ENCODE measurements around the gene BBX. TPM values are rescaled to one million over a fixed set of nuclear protein-coding genes. Genes with fewer than 3 reads are reported as not detected.
A peak's percentile ranks its signal among the peaks of the same experiment; 100 is the strongest.

The BBX gene
- total RNA-seq, 5 donors from 2014 or later (not counting 1 experiment from before 2014, with no cell fraction given), result 67.7 to 89.8 (median 82.0) TPM

DNA sequence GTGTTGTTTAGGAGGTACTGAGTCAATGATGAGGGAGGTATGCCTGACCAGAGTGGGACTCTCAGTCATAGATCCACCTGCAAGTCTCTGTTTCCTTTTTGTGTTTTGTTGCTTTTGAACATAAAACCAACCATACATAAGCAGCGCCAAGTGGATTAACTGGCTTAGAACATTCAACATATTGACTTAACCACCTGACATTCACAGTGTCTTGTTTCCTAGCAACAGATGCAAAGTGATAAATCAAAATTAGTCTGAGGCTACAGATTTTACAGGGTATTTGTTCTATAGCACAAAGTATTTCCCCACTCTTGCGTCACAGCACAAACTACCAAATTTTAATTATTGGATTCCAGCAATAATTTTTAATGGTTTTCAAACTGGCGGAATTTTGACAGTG is 283.8 kb downstream of the BBX start:
- no peaks in the 10 kb centered on the region for H3K27me3 ChIP-seq (replicated peaks in 1 of 2; ENCODE audit: control insufficient read depth in 2 of 2, extremely low read depth in 1 of 2, insufficient read depth in 2 of 2, low read length in 1 of 2)
- no peak for ATAC-seq (replicated peaks in 1 of 4)

DNA sequence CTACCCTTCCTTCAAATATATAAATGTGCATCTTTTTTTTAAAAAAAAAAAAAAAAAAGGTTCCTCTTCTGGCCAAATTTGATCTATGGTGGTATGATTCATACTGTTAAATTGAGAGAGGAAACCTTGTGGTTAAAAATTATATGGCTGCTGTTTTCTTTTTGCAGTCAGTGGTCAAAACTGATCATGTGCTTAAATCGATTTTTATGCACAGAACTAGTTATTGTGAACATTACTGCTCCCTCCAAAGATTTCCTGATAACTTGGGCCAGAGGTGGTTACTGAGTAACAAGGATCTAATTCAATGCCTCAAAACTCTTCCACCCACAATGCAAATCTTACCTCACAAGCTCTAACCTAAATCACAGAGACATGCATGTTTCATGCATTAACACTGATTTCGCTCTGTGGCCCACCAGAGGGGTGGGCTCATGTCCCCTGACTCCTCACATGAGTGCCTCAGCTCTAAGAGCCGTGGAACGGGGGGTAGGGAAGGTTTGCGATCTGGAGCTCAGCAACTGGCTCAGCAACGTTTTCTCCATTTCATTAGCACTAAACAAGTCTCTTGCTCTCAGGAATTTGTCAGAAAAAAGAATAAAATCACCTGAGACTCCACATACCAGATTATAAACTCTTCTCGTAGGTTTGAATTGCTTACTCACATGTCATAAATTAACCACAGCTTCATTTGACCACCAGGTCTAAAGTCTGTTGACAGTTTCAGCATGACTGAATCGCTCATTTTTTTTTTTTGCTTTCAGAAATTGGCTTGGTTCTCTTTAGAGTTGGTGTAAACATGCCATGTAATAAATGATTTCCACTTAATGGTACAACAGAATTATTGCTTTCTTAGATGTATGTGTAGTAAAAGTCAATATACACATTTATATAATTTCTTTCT is 287.7 kb downstream of the BBX start:
- no peak overlapping the region for H3K4me3 Mint-ChIP-seq
- H3K4me1 Mint-ChIP-seq, result peaks cover 0 to 18% (median 12%) of the 10 kb centered on the region in 3 donors
- CTCF ChIA-PET, result interaction anchor here in 1 of 2 donors (0.6 kb wide), 1 partner anchor 759 kb away, joined by 3 read pairs; no protein-coding TSS in a partner anchor
- H3K36me3 Mint-ChIP-seq, result peaks cover 32% of the 10 kb centered on the region
- peak in 1 of 4 experiments; percentile 12 for ATAC-seq (replicated peaks in 1 of 4)
- H3K9me3 ChIP-seq, result no peaks in the 10 kb centered on the region
- no peaks in the 10 kb centered on the region for H3K27me3 Mint-ChIP-seq
- peaks cover 7 to 28% of the 10 kb centered on the region in 2 donors for H3K36me3 ChIP-seq (ENCODE audit: control insufficient read depth in 2 of 2, extremely low read depth in 1 of 2, insufficient read depth in 1 of 2, low read length in 1 of 2)
- no peaks in the 10 kb centered on the region for H3K27me3 ChIP-seq (replicated peaks in 1 of 2; ENCODE audit: control insufficient read depth in 2 of 2, extremely low read depth in 1 of 2, insufficient read depth in 2 of 2, low read length in 1 of 2)
- H3K27ac Mint-ChIP-seq, result peak overlapping the region; percentile 5 to 56
- POLR2A ChIA-PET, result interaction anchor here (0.6 to 0.7 kb wide), 5 partner anchors 44 to 419 kb away, joined by 3 to 9 read pairs (median 3); no protein-coding TSS in a partner anchor
- WGBS (ENCODE audit: insufficient coverage), result 83% methylated on average over 3 of the region's 8 CpGs
- H3K4me1 ChIP-seq (ENCODE audit: control insufficient read depth in 1 of 2, extremely low read depth in 1 of 2, insufficient read depth in 2 of 2, low read length in 2 of 2), result no peaks in the 10 kb centered on the region
- no peak overlapping the region for H3K4me3 ChIP-seq (ENCODE audit: control insufficient read depth in 1 of 2, extremely low read depth in 1 of 2, low read length in 1 of 2)
- DNase-seq, result no peak
- no peak overlapping the region for H3K27ac ChIP-seq (ENCODE audit: low read length)
- no peaks in the 10 kb centered on the region for H3K9me3 Mint-ChIP-seq

More for the DNA sequence above, 283.8 kb downstream of the BBX start:
- no peak overlapping the region for H3K4me3 Mint-ChIP-seq
- Histone ChIP-seq H3K4me3 (ENCODE audit: control insufficient read depth in 1 of 2, extremely low read depth in 1 of 2, low read length in 1 of 2) (no peak overlapping the region), H3K27ac (ENCODE audit: low read length) (no peak overlapping the region), H3K9me3 (no peaks in the 10 kb centered on the region), H3K4me1 (ENCODE audit: control insufficient read depth in 1 of 2, extremely low read depth in 1 of 2, insufficient read depth in 2 of 2, low read length in 2 of 2) (no peaks in the 10 kb centered on the region), H3K36me3 (ENCODE audit: control insufficient read depth in 2 of 2, extremely low read depth in 1 of 2, insufficient read depth in 1 of 2, low read length in 1 of 2) (peaks cover 10 to 62% of the 10 kb centered on the region in 2 donors)
- no peak overlapping the region for H3K27ac Mint-ChIP-seq
- H3K4me1 Mint-ChIP-seq, result peaks cover 0 to 15% (median 12%) of the 10 kb centered on the region in 3 donors
- DNase-seq, result no peak
- POLR2A ChIA-PET, result no interaction called here
- no peaks in the 10 kb centered on the region for H3K9me3 Mint-ChIP-seq
- WGBS (ENCODE audit: insufficient coverage), result no CpG with 5 or more reads among the region's 3 CpGs
- H3K27me3 Mint-ChIP-seq, result no peaks in the 10 kb centered on the region
- H3K36me3 Mint-ChIP-seq, result peaks cover 67% of the 10 kb centered on the region
- CTCF ChIA-PET, result no interaction called here

DNA sequence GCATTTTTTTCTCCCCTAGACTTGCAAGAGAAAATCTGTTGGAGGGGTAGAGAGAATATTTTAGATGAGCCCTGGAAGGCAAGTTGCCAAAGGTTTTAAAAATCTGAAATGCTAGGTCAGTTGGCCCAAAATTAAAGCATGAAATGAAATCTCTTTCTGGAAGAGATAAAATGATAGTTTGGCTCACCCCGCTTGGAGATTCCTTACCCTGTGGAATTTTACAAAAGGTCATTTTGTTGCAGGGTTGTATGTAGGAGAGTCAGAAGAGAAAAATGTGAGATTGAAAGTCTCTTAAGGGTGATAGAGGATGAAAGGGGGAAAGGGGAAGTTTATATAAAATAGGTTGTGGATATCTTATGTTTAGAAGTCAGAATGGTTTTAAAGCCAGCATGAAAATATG is 290.3 kb downstream of the BBX start:
- no peaks in the 10 kb centered on the region for H3K4me1 ChIP-seq (ENCODE audit: control insufficient read depth in 1 of 2, extremely low read depth in 1 of 2, insufficient read depth in 2 of 2, low read length in 2 of 2)
- peak overlapping the region; percentile 70 to 82 for H3K27ac Mint-ChIP-seq
- peaks cover 0 to 17% (median 12%) of the 10 kb centered on the region in 3 donors for H3K4me1 Mint-ChIP-seq
- H3K36me3 Mint-ChIP-seq, result peaks cover 17% of the 10 kb centered on the region
- H3K27me3 Mint-ChIP-seq, result no peaks in the 10 kb centered on the region
- H3K9me3 ChIP-seq, result no peaks in the 10 kb centered on the region
- H3K27ac ChIP-seq (ENCODE audit: low read length), result no peak overlapping the region
- H3K9me3 Mint-ChIP-seq, result no peaks in the 10 kb centered on the region
- WGBS (ENCODE audit: insufficient coverage), result 100% methylated on average over 1 of the region's 1 CpG
- no peak overlapping the region for H3K4me3 Mint-ChIP-seq
- DNase-seq (no peak), ATAC-seq (replicated peaks in 1 of 4) (no peak)
- ChIA-PET CTCF (no interaction called here), POLR2A (no interaction called here)
- H3K36me3 ChIP-seq (ENCODE audit: control insufficient read depth in 2 of 2, extremely low read depth in 1 of 2, insufficient read depth in 1 of 2, low read length in 1 of 2), result peaks cover 5 to 10% of the 10 kb centered on the region in 2 donors
- no peaks in the 10 kb centered on the region for H3K27me3 ChIP-seq (replicated peaks in 1 of 2; ENCODE audit: control insufficient read depth in 2 of 2, extremely low read depth in 1 of 2, insufficient read depth in 2 of 2, low read length in 1 of 2)
- H3K4me3 ChIP-seq (ENCODE audit: control insufficient read depth in 1 of 2, extremely low read depth in 1 of 2, low read length in 1 of 2), result no peak overlapping the region

DNA sequence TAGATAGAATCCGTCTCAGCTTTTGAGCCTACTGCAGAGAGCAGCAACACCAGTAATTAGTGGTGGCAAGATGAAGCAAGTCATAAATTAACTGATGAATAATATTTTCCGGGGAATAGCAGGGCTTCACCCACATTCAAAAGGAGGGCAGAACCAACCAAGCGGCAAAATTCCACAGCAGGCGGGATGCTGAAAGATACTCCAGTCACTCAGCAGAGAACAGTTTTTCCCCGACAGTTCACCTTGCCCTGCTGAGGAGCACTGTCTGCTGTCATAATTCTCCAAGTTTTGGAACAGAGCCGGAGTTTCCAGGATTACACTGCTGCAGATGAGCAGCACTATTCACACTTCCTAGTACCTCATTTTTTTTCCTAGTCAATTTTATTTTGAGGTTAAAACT is 293.3 kb downstream of the BBX start:
- Mint-ChIP-seq H3K9me3 (no peaks in the 10 kb centered on the region), H3K27me3 (peaks cover 7 to 17% of the 10 kb centered on the region in 2 donors), H3K4me1 (peaks cover 0 to 3% (median 0%) of the 10 kb centered on the region in 3 donors), H3K36me3 (no peaks in the 10 kb centered on the region), H3K4me3 (no peak overlapping the region), H3K27ac (no peak overlapping the region)
- CTCF ChIA-PET, result no interaction called here
- no peak overlapping the region for H3K27ac ChIP-seq (ENCODE audit: low read length)
- H3K9me3 ChIP-seq, result no peaks in the 10 kb centered on the region
- POLR2A ChIA-PET, result no interaction called here
- H3K4me1 ChIP-seq (ENCODE audit: control insufficient read depth in 1 of 2, extremely low read depth in 1 of 2, insufficient read depth in 2 of 2, low read length in 2 of 2), result no peaks in the 10 kb centered on the region
- ATAC-seq (replicated peaks in 1 of 4), result no peak
- WGBS (ENCODE audit: insufficient coverage), result 86% methylated on average over 3 of the region's 6 CpGs
- DNase-seq, result no peak
- H3K4me3 ChIP-seq (ENCODE audit: control insufficient read depth in 1 of 2, extremely low read depth in 1 of 2, low read length in 1 of 2), result no peak overlapping the region
- no peaks in the 10 kb centered on the region for H3K36me3 ChIP-seq (ENCODE audit: control insufficient read depth in 2 of 2, extremely low read depth in 1 of 2, insufficient read depth in 1 of 2, low read length in 1 of 2)
- H3K27me3 ChIP-seq (replicated peaks in 1 of 2; ENCODE audit: control insufficient read depth in 2 of 2, extremely low read depth in 1 of 2, insufficient read depth in 2 of 2, low read length in 1 of 2), result peaks cover 0 to 7% of the 10 kb centered on the region in 2 experiments

DNA sequence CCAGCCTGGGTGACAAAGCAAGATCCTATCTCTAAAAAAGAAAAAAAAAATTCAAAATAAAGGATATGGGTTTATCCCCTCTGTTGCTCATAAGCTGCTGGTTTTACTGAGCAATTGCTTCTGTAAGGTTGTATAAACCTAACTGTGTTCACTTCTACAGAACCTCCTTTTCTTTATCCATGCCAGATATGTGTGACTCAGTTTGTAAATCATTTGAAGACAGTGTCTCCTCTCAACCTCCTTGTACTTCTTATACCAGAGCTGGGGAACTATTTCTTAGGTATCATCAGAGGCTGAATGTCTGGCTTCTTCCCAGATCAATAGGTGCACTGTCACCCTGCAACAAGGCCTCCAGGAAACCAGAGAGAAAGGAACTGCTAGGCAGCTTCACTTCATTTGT is 294.3 kb downstream of the BBX start:
- POLR2A ChIA-PET, result interaction anchor here in 1 of 2 donors (0.6 kb wide), 2 partner anchors 133 to 412 kb away, joined by 3 read pairs; no protein-coding TSS in a partner anchor
- peaks cover 0 to 7% of the 10 kb centered on the region in 2 experiments for H3K27me3 ChIP-seq (replicated peaks in 1 of 2; ENCODE audit: control insufficient read depth in 2 of 2, extremely low read depth in 1 of 2, insufficient read depth in 2 of 2, low read length in 1 of 2)
- H3K36me3 ChIP-seq (ENCODE audit: control insufficient read depth in 2 of 2, extremely low read depth in 1 of 2, insufficient read depth in 1 of 2, low read length in 1 of 2), result no peaks in the 10 kb centered on the region
- H3K4me3 ChIP-seq (ENCODE audit: control insufficient read depth in 1 of 2, extremely low read depth in 1 of 2, low read length in 1 of 2), result no peak overlapping the region
- H3K9me3 ChIP-seq, result no peaks in the 10 kb centered on the region
- Mint-ChIP-seq H3K4me3 (no peak overlapping the region), H3K27me3 (peaks cover 12 to 26% of the 10 kb centered on the region in 2 donors), H3K27ac (no peak overlapping the region), H3K9me3 (no peaks in the 10 kb centered on the region), H3K36me3 (no peaks in the 10 kb centered on the region), H3K4me1 (peaks cover 0 to 3% (median 0%) of the 10 kb centered on the region in 3 donors)
- H3K27ac ChIP-seq (ENCODE audit: low read length), result no peak overlapping the region
- DNase-seq, result no peak
- ATAC-seq (replicated peaks in 1 of 4), result no peak
- no peaks in the 10 kb centered on the region for H3K4me1 ChIP-seq (ENCODE audit: control insufficient read depth in 1 of 2, extremely low read depth in 1 of 2, insufficient read depth in 2 of 2, low read length in 2 of 2)
- CTCF ChIA-PET, result no interaction called here

DNA sequence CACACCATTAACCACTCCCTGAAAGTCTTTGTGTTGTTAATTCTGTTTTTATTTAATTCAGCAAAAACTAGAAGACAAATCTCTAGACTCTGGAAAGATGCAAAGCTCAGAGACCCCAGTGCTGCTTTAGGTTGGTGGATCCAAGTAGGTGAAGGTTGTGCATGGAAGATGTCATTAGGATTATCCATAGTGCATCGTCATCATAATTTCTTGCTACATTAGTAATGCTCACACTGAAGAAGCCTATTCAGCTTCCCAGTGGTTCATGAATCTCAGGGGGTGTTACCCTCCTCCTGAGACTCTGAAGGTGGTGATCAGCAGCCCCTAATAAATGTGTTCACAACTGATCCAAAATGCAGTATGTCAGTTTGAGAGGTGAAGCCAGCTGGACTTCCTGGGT is 295.3 kb downstream of the BBX start:
- WGBS (ENCODE audit: insufficient coverage), result no CpG with 5 or more reads among the region's 1 CpG
- Mint-ChIP-seq H3K27me3 (peaks cover 18 to 30% of the 10 kb centered on the region in 2 donors), H3K4me1 (peaks cover 0 to under 1% (median 0%) of the 10 kb centered on the region in 3 donors), H3K9me3 (no peaks in the 10 kb centered on the region), H3K36me3 (no peaks in the 10 kb centered on the region), H3K27ac (no peak overlapping the region), H3K4me3 (no peak overlapping the region)
- ATAC-seq (replicated peaks in 1 of 4), result no peak
- POLR2A ChIA-PET, result no interaction called here
- Histone ChIP-seq H3K4me3 (ENCODE audit: control insufficient read depth in 1 of 2, extremely low read depth in 1 of 2, low read length in 1 of 2) (no peak overlapping the region), H3K36me3 (ENCODE audit: control insufficient read depth in 2 of 2, extremely low read depth in 1 of 2, insufficient read depth in 1 of 2, low read length in 1 of 2) (no peaks in the 10 kb centered on the region), H3K9me3 (no peaks in the 10 kb centered on the region), H3K27me3 (replicated peaks in 1 of 2; ENCODE audit: control insufficient read depth in 2 of 2, extremely low read depth in 1 of 2, insufficient read depth in 2 of 2, low read length in 1 of 2) (peaks cover 0 to 7% of the 10 kb centered on the region in 2 experiments), H3K27ac (ENCODE audit: low read length) (no peak overlapping the region), H3K4me1 (ENCODE audit: control insufficient read depth in 1 of 2, extremely low read depth in 1 of 2, insufficient read depth in 2 of 2, low read length in 2 of 2) (no peaks in the 10 kb centered on the region)
- no peak for DNase-seq
- CTCF ChIA-PET, result no interaction called here

Measured in T-cell (primary cell).